Hair follicle dermal papilla cell (primary cell): ENCODE results near the gene GPR108. TPM values are rescaled to one million over a fixed set of nuclear protein-coding genes. Genes with fewer than 3 reads are reported as not detected.

Experiments
- total RNA-seq: library from RNA; depleted of rRNA; stranded (reverse); fragments of >200 nt; gene quantifications from 2 replicates; pipeline ENCODE4 v1.2.3, GENCODE V29; 2012

GPR108 gene
- total RNA-seq, result 40.7 and 49.4 TPM in 2 replicates

GRCh38 chr19:6737284-6737872 is at the start of gene GPR108:
Gene GPR108, minus strand, starts transcription at chr19:6737580. Its CDS starts 4 bp downstream, at chr19:6737576.

GRCh38 chr19:6772028-6772865 is 34.9 kb upstream of the GPR108 start, which contains the start of gene VAV1:
Gene VAV1, plus strand, starts transcription at chr19:6772708. Its CDS starts 100 bp downstream, at chr19:6772808.

GRCh38 chr19:6767357-6768235 is 30.2 kb upstream of the GPR108 start, which contains the start of gene SH2D3A:
Gene SH2D3A, minus strand, starts transcription at chr19:6767435. Its CDS starts 3,687 bp downstream, at chr19:6763748.

GRCh38 chr19:6739390-6739882 is 2.1 kb upstream of the GPR108 start, which contains the start of gene TRIP10:
Gene TRIP10, plus strand, starts transcription at chr19:6739680. Its CDS starts 82 bp downstream, at chr19:6739762.

GRCh38 chr19:6720369-6721137 is 16.8 kb downstream of the GPR108 start, which contains the start of gene C3:
Gene C3, minus strand, starts transcription at chr19:6720650. Its CDS starts 61 bp downstream, at chr19:6720589.

Other genes starting within 250 kb of the GPR108 start
- gene TUBB4A, start 235.3 kb downstream of the GPR108 start, total RNA-seq, result not detected in 2 replicates
- gene TNFSF9, start 206.6 kb downstream of the GPR108 start, total RNA-seq, result 5.7 and 7.5 TPM in 2 replicates
- gene CD70, start 146.4 kb downstream of the GPR108 start, total RNA-seq, result not detected in 2 replicates
- not detected in 2 replicates for gene TNFSF14, start 67.4 kb downstream of the GPR108 start, total RNA-seq
- 0.97 and 3.1 TPM in 2 replicates for gene C3, start 16.9 kb downstream of the GPR108 start, total RNA-seq
- gene TRIP10, start 2.1 kb upstream of the GPR108 start, total RNA-seq, result 41.7 and 44.4 TPM in 2 replicates
- gene SH2D3A, start 29.9 kb upstream of the GPR108 start, total RNA-seq, result not detected in 2 replicates
- not detected in 2 replicates for gene VAV1, start 35.1 kb upstream of the GPR108 start, total RNA-seq
- not detected in 2 replicates for gene ADGRE1, start 150.0 kb upstream of the GPR108 start, total RNA-seq